GM18520 (cell line): ENCODE measurements around the gene CHSY3.

ENCODE experiments used
- ATAC-seq: cut with Tn5 transposase; IDR thresholded peaks from one replicate; pipeline ENCODE4 v1.9.1; 2021; ENCODE audit not compliant: unreplicated experiment

Gene CHSY3

DNA sequence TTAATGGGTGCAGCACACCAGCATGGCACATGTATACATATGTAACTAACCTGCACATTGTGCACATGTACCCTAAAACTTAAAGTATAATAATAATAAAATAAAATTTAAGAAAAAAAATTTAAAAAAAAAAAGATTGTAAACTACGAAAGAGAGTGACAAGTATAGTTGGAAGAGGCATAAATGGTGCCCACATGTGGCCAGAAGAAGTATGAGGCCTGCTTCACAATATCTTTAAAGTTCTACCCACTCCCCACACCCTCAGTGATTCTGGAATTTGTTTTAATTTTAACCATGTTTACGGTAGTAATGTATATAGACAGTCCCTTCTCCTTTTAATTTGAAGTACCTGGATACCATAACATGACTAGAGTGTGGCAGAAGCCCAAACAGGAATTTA is 172.7 kb downstream of the CHSY3 start:
- ATAC-seq = no peak

DNA sequence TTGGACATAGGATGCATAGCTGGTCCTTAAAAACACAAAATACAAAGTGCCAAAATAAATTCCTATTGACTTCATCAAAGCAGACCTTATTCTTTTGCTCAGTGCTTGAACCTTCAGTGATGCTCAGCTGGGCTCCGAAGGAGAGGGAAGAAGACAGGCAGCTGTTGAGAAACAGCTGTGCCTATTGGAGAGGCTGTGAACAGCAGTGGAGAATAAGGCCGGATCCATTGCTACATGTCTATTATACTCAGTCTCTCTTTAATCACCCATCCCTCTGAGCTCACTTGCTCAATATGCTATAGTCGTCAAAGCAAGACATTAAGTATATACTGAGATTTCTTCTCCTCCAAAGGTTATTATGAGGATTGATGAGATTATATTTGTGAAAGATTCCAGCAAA is 174.4 kb downstream of the CHSY3 start:
- no peak for ATAC-seq

DNA sequence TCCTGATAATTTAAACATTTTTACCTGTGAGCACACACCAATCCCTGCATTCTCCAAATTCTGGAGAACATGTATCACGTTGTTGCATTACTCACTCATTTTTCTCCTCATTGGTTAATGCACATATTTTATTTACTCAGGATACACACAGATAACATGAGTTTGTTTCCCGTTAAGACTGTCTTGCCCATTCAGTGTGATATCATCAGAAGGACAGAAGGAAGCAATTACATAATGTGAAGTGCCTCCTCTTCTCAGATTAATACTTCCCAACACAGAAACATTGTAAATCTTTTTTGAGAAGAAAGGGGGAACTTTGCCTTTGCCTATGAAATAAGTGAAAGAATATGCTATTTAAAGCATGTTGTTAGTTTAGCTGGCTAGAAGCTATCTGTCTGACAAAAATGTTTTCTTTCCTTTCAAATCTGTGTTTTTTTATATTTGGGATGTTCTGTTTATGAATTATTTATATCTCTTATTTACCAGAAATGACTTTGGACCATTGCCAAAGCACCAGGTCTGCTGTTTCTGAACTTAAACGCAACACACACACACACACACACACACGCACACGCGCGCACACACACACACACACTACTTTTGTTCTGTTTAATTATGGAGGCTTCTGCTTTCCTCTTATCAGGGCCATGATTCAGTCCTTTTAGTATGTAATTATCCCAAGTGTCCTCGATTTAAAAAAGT is 186.5 kb downstream of the CHSY3 start:
- no peak for ATAC-seq

DNA sequence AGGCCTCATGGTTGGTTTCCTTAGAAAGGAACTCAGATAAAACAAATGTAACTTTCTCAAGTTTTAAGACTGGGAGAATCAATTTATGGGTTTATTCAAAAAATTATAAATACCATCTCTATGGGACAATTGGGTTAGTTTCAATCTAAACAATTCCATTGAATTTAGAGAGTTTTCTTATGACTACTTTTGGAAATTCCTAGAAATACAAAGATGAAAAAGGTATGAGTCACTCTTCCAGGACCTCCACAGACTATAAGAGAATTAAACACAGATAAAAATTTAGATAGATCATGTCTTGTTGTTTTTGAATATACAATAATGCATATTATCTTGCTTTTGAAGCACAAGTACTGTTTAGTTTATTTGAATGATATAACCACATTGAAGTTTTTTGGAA is 188.7 kb downstream of the CHSY3 start:
- no peak for ATAC-seq

DNA sequence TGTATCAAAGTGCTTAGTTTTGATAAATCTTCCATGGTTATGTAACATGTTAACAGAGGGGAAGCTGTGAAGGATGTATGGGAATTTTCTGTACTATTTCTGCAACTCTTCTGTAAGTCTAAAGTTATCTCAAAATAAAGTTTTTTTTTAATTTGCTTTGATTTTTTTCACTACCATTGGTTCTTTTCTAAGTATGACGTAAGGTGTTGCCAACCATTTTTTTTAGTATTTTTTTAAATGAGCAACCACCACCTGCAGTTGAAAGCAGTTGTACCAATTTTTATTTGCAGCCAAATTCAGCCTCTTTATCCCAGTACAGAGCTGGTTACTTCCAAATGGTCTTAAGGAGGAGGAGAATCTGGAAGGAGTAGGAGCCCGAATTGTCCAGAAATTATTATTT is 192.2 kb downstream of the CHSY3 start:
- no peak for ATAC-seq

DNA sequence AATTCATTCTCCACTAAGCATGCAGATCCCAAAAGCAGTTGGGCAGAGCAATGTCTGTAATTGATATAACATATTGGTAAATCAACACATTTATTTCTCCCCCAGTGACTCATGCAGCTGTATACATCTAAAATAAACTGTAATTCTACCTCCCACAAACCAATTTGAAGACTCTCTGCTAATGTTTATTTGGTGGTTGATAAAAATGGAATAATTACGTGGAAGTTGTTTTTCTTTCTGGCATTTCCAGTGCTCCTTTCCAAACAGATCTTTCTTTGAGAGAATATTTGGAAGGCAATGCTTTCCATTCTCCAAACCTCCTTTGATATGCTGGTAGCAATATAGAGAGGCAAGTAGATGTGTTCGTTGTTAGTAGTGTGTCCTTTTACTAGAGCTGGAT is 194.7 kb downstream of the CHSY3 start:
- ATAC-seq = no peak

DNA sequence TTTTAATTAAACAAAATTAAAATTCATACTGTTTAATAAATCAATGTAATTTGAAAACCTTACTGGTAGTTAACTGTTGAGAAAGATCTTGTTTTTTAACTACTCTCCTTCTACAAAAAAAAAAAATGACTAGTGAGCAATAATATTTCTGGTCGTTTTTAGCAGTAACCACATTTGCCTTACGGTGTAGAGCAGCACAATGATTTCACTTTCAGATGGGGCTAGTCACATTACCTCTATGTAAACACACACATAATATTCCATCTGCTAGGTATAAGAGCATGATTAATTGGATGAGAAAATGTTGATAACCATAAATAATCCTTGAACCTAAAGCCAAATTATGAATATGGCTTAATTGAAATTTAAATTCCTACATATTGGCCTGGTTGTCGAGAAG is 198.1 kb downstream of the CHSY3 start:
- peak; percentile 86 for ATAC-seq

DNA sequence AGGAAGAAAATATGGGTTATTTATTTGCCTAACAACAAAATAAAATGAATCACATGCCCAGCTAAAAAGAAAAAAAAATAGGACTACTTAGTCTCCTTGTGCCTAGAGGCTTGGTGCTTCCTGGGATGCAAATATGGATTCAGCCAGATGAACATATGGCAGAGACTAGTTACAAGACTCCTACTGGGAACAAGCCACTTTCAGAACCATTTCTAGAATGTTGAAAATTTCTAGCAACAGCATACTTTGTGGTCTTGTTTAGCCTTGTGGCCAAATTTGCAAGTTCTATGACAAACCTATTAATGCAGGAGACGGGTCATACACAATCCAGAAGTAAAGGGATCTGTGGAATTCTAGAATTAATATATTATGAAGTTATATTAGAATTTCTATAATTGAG is 198.7 kb downstream of the CHSY3 start:
- ATAC-seq = no peak

DNA sequence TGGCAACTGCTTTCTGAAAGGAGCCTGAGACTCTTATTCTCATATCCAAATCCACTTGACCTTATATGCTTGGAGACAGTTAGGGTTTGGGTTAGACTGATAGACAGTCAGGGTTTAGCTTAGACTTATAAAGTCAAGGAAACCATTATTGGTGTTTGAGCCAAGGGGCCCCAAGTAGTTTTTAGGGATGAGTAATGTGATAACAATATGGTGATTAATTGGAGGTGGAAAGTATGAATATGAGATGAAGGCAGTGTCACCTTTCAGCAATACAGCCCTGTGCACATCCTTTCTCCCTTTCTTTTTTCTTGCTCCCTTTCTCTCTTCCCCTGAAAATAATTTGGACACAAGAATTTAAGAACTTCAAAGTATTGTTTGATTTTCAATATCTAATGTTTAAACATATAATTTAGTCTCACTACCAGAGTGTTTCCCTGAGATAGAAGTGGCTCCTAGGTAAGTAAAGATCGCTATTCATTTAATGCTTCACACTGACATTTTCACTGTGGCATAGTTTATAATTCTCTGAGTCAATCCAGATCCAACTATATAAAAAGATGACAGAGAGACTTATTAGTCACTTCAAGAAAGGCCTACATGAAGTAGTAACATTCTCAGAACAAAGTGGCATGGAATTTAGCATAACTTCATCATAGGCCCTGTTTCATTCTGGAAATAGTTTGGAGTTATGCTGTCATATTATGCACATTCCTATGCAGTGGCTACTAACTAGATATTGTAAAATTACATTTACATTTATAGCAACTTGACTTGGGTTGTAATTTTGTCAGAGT is 200.8 kb downstream of the CHSY3 start:
- ATAC-seq = no peak

DNA sequence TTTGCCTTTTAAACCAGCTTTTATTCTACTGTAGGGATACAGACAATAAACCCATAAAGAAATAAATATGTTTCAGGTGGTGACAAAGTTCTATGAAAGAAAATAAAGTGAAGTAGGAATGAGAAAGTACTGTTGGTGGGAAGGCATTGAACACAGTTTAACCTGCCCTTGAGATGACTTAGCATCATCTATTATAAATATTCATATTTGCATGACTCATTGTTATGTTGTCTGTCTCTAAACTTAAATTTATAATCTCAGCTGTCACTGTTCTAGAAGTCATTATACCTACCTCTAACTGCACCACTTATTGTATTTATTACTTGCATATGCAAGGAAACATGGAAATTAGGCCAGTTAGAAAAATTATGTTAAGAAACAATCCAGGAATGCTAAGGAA is 202.2 kb downstream of the CHSY3 start:
- no peak for ATAC-seq

DNA sequence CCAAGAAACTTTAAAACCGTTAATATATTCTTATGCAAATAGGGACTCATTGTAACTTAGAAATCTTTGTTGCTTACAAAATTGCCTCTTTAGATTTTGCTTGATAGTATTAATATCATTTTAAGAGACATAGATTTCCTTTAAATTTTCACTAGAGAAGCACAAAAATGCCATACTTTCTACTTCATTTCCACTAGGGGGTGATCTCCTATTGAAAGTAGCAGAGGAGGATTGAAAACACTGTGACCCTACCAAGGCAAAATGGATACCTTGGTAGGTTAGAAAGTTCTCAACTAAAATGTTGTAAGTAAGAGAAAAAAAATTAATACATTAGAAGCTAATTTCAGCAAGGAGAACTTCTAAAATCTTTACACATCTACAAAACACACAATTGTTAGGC is 204.9 kb downstream of the CHSY3 start:
- peak; percentile 34 for ATAC-seq

DNA sequence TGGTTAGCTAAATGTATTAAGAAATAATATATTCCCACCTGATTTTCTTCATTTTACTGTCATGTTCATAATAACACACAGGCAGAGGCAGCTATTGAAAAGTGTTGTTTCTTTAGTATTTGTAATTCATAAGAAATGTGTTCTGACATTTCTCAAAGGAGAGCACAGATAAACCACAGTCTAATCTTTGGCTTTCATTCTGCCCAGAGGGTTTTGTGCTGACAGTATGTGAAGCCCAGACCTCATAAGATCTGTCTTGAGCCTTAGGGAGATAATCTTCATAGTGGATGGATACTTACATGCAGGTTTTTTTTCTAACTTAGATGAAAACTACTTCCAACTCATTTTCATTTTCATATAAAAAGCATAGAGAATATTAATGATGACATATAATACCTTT is 206.1 kb downstream of the CHSY3 start:
- no peak for ATAC-seq

DNA sequence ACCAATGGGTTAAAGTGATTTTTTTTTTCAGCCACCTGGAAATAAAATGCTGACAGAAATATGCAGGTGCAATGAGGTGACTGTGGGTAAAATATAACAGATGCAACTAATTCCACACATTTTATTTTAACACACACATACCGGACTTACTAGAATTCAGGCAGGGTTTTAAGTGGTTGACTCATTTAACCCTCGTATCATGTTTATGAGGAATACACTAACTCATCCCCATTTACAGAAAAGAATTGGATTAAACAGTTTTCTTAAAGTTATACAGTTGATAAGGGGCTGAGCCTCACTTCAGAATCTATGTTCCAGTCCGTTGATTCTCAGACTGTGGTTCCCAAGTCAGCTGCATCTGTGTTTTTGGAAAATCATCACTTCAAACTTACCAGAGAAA is 207.5 kb downstream of the CHSY3 start:
- ATAC-seq = no peak

DNA sequence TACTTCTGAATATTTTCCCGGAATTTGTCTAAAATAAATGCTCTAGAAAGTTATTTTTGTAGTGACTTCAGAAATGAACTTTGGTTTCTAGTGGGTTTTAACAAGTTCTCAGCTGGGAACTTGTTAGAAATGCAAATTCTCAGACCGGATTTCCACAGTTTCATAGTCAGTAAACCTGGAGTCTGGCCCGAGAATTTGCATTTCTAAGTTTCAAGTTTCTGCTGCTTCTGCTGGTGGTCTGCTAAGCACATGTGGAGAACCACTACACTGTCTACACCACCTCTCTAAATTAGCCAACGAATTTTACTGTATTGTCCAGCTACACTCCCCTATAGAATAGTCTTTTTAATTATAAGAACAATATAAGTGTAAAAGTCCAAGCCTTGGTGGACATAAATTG is 208.0 kb downstream of the CHSY3 start:
- peak; percentile 79 for ATAC-seq

DNA sequence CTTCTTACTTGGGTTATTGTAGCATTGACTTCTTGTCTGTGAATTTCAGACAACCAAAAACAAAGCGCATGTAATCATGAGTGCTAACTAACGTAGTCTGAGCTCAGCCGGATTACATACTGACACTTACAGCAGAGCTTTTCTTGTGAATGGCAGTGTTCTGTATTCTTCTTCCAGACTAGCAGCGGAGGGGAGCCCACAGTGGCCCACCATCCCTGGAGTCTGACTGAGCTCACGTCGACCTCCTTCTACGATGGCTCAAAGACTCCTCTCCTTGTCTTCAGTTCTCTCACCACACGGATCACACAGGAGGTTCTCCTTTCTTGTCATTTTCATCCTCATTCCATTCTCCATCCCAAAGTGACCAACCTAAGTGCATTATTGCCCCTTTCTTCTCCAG is 211.4 kb downstream of the CHSY3 start:
- no peak for ATAC-seq

DNA sequence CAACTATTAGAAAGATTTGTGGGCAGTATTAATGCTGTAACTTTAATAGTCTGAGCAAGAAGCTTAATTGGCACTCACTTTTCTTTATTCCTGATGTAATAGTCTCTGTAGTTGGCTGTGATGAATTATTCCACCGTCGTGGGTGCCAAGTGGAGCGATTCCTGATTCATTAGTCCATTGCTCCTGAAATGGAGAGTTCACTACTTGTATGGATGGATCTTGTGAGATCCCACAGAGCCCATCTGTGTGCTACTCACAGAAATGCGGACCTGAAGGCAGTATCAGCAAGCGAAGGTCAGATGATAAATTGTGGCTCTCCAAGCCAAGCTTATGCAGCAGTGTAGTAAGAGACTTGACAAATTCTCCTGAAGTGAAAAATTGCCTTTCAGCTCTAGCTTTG is 212.2 kb downstream of the CHSY3 start:
- ATAC-seq = no peak

DNA sequence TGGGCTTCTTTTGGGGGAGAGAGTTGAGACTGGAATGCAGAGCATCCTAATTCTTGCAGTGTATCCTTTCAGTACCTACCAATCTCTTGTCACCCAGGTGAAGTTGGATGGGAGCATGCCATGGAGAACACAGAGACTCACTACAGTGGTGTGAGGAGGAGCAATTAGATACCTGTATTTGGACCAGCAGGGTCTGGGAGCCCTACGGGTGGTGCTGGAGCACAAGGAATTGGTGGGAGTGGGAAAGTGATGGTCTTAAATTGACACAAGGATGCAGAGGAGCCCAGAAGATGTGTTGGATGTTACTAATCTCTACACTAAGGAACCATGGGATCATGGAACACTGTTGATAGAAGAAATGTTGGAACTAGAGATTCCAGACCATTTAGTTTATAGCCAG is 212.7 kb downstream of the CHSY3 start:
- ATAC-seq = no peak

DNA sequence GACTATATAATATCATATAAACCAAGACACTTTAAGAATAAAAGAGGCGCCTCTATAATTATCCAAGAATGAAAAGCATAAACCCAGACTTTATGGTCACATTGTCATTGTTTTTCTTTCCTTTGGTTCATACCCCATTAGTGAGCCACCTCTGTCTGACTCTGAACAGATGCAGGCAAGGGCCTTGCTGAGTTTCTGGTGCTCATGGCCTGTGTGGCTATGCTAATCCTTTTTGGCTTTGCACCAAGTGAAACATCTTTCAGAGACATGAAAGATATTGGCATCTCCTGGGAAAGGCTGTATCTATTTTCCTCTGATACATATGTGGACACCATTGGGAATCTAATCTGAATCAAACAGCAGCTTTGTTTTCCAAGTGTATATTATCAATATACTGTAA is 222.5 kb downstream of the CHSY3 start:
- ATAC-seq = no peak

DNA sequence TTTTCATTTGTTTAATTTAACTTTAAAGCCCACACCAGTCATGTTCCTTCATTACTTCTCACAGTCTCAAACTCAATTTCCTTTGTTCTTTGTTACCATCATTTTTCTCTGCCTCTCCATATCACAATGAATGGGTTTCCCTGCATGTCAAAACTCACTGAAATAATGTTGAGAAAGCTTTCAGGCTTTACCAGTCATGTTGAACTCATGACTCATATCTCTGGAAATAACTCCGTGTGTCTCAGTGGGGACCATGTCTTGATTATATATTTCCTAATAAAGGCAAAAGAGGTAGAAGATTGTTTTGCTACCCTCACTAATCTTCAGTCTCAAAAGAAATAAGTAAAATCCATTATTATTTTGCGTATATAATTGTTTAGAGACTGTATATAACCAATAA is 231.2 kb downstream of the CHSY3 start:
- no peak for ATAC-seq

DNA sequence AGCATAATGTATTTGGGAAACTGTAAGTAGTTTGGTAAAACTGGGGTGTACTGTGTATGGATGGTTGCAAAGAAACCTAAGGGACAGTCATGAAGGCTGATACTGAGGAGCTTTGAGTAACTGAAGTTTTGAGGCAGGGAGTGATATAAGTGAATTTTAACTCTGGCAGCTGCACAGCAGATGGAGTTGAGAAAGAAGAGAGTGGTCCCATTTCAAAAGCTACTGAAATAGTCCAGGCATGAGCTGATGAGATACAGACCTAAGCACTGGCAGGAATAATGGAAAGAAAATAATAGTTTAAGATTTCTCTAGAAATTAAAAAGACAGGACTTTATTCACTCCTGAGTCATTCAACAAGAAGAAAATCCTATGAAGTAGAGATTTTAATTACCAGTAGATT is 232.0 kb downstream of the CHSY3 start:
- no peak for ATAC-seq

DNA sequence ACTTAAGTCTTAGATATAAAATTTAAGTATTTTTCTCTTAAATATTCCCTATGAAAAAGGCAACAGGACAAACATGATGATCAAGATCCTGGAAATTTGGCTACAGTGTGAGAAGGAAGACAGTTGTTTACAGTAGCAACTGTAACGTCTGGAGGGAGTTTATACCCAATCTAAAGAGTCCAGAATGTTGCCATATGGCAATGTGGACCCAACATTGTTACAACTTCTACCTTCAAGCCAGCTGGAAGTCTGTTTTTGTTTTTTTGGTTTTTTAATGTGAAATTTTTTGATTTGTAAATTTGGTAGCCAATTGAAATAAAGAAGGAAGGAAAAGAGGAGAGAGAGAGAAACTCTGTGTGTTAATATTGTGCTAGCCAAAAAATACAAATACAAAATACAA is 233.4 kb downstream of the CHSY3 start:
- no peak for ATAC-seq

DNA sequence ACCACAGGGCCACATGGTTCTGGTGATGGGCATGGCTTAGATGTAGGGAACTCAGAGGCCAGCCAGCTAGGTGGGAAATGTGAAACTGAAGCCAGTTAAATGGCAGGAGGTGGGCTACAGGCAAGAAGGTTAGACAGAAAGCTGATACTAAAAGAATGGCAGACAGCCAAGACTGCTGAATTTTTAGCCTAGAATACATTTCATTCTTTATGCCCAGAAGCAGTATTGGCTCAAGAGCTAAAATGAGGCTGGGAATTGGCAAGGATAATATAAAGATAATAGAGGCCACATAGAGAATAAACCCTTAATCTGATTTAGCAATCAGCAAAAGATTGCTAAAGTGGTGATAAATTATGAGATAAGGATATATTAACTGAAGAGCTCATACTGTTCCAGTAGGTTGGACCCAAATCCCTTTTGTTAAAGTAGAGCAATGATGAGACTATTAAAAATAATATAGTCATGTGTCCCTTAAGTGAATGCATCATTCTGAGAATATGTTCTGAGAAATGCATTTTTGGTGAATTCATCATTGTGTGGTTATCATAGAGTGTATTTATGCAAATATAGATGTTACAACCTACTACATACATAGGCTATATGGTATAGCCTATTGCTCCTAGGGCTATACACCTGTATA is 234.3 kb downstream of the CHSY3 start:
- ATAC-seq = no peak
